Ascending aorta (tissue), 2 donors: ENCODE measurements around the gene SYTL1. TPM values are rescaled to one million over a fixed set of nuclear protein-coding genes. Genes with fewer than 3 reads are reported as not detected.

Source experiments
- DNase-seq, 2 donors: peaks; one replicate each; pipeline ENCODE4 v3.0.0-alpha.2; 2019; ENCODE audit warnings: low spot score in 2 of 2
- H3K27ac ChIP-seq, 2 donors: fragments of 200-600 bp; sonication (generic); one replicate each; pipeline ENCODE4 v1.5.1; 2016 to 2017; ENCODE audit warnings: mild to moderate bottlenecking in 1 of 2
- H3K27me3 ChIP-seq: fragments of 200-600 bp; sonication (generic); one replicate; pipeline ENCODE4 v1.5.1; 2017
- H3K36me3 ChIP-seq, 2 donors: fragments of 200-600 bp; sonication (generic); one replicate each; pipeline ENCODE4 v1.5.1; 2016
- H3K4me1 ChIP-seq, 2 donors: fragments of 200-600 bp; sonication (generic); one replicate each; pipeline ENCODE4 v1.5.1; 2016 to 2017; ENCODE audit warnings: mild to moderate bottlenecking in 1 of 2
- H3K4me3 ChIP-seq, 2 donors: fragments of 200-600 bp; sonication (generic); one replicate each; pipeline ENCODE4 v1.5.1; 2016 to 2017; ENCODE audit warnings: mild to moderate bottlenecking in 1 of 2
- H3K9me3 ChIP-seq, 2 donors: fragments of 200-600 bp; sonication (generic); one replicate each; pipeline ENCODE4 v1.5.1; 2016
- CTCF ChIP-seq, 3 experiments: fragments of 200-600 bp in 2 of 3; fragments of 450-650 bp in 1 of 3; sonication (generic) in 2 of 3; IDR thresholded peaks; one replicate each; pipeline ENCODE4 v1.5.1; 2016 to 2019; ENCODE audit warnings: antibody characterized with exemption in 3 of 3, mild to moderate bottlenecking in 1 of 3, moderate library complexity in 1 of 3
- intact Hi-C: fragments of 100-400 bp; cut with DNase I; formaldehyde crosslinking; loops from one replicate; pipeline ENCODE4 v1.15.1; 2023
- total RNA-seq: library from RNA; depleted of rRNA; stranded (reverse); fragments of >200 nt; gene quantifications from one replicate; pipeline ENCODE4 v1.1.0, GENCODE V29; 2016

Gene SYTL1
- total RNA-seq, 1 donor from 2014 or later = 0.21 TPM

GRCh38 chr1:27402349-27402754, 60.5 kb downstream of the SYTL1 start:
- Histone ChIP-seq H3K27me3 (no peaks in the 10 kb centered on the region), H3K36me3 (peaks cover 10 to 13% of the 10 kb centered on the region in 2 donors), H3K4me3 (no peak overlapping the region), H3K27ac (peak overlapping the region; percentile 72 to 75), H3K4me1 (peaks cover 18 to 34% of the 10 kb centered on the region in 2 donors), H3K9me3 (no peaks in the 10 kb centered on the region)
- peak; percentile 70 to 80 (median 76) for TF ChIP-seq CTCF (IDR thresholded peaks at IDR 0.05)
- DNase-seq = peak; percentile 39 to 91
- intact Hi-C loops = loop anchor here (1.0 to 2.0 kb wide), 2 partner anchors 88 to 204 kb away; partner anchors contain the start of gene WASF2

GRCh38 chr1:27403065-27403726, 61.4 kb downstream of the SYTL1 start:
- H3K27me3 ChIP-seq = no peaks in the 10 kb centered on the region
- intact Hi-C loops = loop anchor here (2.0 kb wide), 1 partner anchor 88 kb away; the partner anchor contains the start of gene WASF2
- peaks cover 18 to 34% of the 10 kb centered on the region in 2 donors for H3K4me1 ChIP-seq
- H3K9me3 ChIP-seq = no peaks in the 10 kb centered on the region
- H3K27ac ChIP-seq = peak overlapping the region; percentile 72 to 75
- peak in 2 of 3 experiments; percentile 30 for TF ChIP-seq CTCF (IDR thresholded peaks at IDR 0.05)
- H3K4me3 ChIP-seq = peak overlapping the region in 1 of 2 donors; percentile 12
- peaks cover 18 to 22% of the 10 kb centered on the region in 2 donors for H3K36me3 ChIP-seq
- DNase-seq = peak; percentile 47 to 89

Other genes with a start within 250 kb of the SYTL1 start
- gene SLC9A1, start 186.9 kb upstream of the SYTL1 start, total RNA-seq = 22.0 TPM
- 36.2 TPM for gene WDTC1, start 107.4 kb upstream of the SYTL1 start, total RNA-seq
- 28.6 TPM for gene TMEM222, start 19.9 kb upstream of the SYTL1 start, total RNA-seq
- 164 TPM for gene MAP3K6, start 24.9 kb downstream of the SYTL1 start, total RNA-seq
- gene FCN3, start 32.8 kb downstream of the SYTL1 start, total RNA-seq = 13.2 TPM
- not detected for gene CD164L2, start 41.3 kb downstream of the SYTL1 start, total RNA-seq
- 2.0 TPM for gene GPR3, start 50.6 kb downstream of the SYTL1 start, total RNA-seq
- gene WASF2, start 148.1 kb downstream of the SYTL1 start, total RNA-seq = 70.4 TPM